Subcutaneous adipose tissue (tissue), 4 donors: Measurements from ENCODE around the gene PAX2. TPM values are rescaled to one million over a fixed set of nuclear protein-coding genes. Genes with fewer than 3 reads are reported as not detected.

ENCODE experiments used
- CTCF ChIP-seq: fragments of 450-650 bp; IDR thresholded peaks from one replicate; pipeline ENCODE4 v1.5.1; 2016; ENCODE audit warnings: low read depth, mild to moderate bottlenecking, control low read depth, antibody characterized with exemption, moderate library complexity
- total RNA-seq, 4 donors: library from RNA; depleted of rRNA; stranded (reverse); fragments of >200 nt; gene quantifications; one replicate each; pipeline ENCODE4 v1.1.0, GENCODE V29; 2016

Gene PAX2
- total RNA-seq, 4 donors from 2014 or later = not detected

GRCh38 chr10:100803492-100803891 is 58.1 kb downstream of the PAX2 start:
- no peak for TF ChIP-seq CTCF

GRCh38 chr10:100803908-100804307 is 58.5 kb downstream of the PAX2 start:
- no peak for TF ChIP-seq CTCF

GRCh38 chr10:100805543-100806355 is 60.4 kb downstream of the PAX2 start:
- no peak for TF ChIP-seq CTCF

GRCh38 chr10:100806356-100806645 is 60.9 kb downstream of the PAX2 start:
- TF ChIP-seq CTCF = no peak

- TF ChIP-seq CTCF = no peak
These were observed 62.0 kb downstream of the PAX2 start for GRCh38 chr10:100807241-100807951.

GRCh38 chr10:100808876-100809275 is 63.5 kb downstream of the PAX2 start:
- TF ChIP-seq CTCF = no peak

GRCh38 chr10:100810091-100810834 is 64.9 kb downstream of the PAX2 start:
- TF ChIP-seq CTCF = no peak
